ENCODE results near the gene PHOX2A. TPM values are rescaled to one million over a fixed set of nuclear protein-coding genes. Genes with fewer than 3 reads are reported as not detected.

The PHOX2A gene
- total RNA-seq, 2 experiments from 2014 or later, result not detected

DNA sequence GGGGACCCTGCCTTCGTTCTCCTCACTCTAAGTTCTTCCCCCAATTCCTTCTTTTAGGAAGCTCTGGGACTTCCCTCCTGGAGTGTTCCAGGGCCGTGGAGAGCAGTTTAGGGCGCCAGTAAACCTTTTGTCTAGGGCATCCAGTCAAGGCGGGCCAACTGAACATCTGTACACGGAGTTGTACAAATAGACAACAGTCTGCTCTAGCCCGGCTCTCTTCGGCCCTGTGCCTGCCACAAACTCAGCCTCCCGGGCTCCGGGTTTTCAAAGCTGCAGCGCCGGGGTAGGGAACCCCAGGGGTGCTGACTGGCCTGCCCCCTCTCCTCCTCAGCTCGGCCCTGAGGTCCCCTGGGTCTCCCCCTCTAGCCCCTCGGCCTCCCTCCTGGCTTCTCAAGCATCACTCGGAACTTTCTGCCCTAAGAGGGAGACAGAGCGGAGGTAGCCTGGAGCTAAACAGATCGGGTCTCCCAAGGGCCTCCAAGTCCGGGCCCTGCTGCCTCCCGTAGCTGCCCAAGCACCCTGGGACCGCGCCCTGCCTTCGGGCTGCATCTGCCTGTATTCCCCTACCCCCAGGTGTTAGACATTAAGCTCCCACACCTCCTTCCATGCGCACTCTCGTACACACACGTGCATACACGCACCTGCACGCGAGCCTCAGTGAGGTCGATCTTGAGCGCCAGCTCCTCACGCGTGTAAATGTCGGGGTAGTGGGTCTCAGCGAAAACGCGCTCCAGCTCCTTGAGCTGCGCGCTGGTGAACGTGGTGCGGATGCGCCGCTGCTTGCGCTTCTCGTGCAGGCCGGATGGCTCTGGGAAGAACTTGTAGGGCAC, 3.3 kb downstream of the PHOX2A start:
- Mint-ChIP-seq H3K27me3 (peaks cover 46% of the 10 kb centered on the region), H3K27ac (no peak overlapping the region), H3K36me3 (peaks cover 2% of the 10 kb centered on the region), H3K4me1 (peaks cover 25% of the 10 kb centered on the region), H3K9me3 (no peaks in the 10 kb centered on the region), H3K4me3 (peak overlapping the region; percentile 18)
- DNase-seq, result peak; percentile 18

- Mint-ChIP-seq H3K9me3 (no peaks in the 10 kb centered on the region), H3K4me3 (no peak overlapping the region), H3K27me3 (peaks cover 46% of the 10 kb centered on the region), H3K36me3 (peaks cover 2% of the 10 kb centered on the region), H3K4me1 (peaks cover 25% of the 10 kb centered on the region), H3K27ac (no peak overlapping the region)
- DNase-seq, result peak; percentile 26
These were observed 4.0 kb downstream of the PHOX2A start for GRCh38 chr11:72239849-72240460.

DNA sequence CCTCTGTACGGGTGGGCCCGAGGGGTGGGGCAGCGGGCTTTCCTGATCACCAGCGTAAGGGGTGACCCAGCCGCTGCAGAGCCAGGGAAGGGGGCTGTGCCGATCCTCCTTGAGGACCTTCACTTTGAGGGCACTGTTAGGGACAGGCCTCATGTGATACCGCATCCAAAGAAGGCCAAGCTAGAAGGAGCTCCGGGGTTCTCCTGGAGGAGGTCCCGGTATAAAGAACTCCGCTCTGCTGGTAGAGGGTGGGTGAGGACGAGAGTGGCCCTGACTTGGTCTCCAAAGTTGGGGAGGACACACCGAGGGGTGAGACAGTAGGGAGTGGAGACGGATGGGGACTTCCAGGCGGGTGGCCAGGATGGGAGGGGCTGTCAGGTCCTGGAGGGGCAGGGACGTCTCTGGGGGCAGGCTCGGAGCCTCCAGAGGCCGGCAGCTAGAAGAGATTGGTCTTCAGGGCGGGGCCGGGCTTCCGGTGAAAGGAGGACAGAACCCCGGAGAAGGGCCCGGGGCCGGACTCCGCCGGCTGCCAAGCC, 4.6 kb downstream of the PHOX2A start:
- H3K36me3 Mint-ChIP-seq, result peaks cover 2% of the 10 kb centered on the region
- DNase-seq, result no peak
- H3K9me3 Mint-ChIP-seq, result no peaks in the 10 kb centered on the region
- H3K4me1 Mint-ChIP-seq, result peaks cover 21% of the 10 kb centered on the region
- H3K27ac Mint-ChIP-seq, result no peak overlapping the region
- H3K27me3 Mint-ChIP-seq, result peaks cover 46% of the 10 kb centered on the region
- peak overlapping the region; percentile 48 for H3K4me3 Mint-ChIP-seq

DNA sequence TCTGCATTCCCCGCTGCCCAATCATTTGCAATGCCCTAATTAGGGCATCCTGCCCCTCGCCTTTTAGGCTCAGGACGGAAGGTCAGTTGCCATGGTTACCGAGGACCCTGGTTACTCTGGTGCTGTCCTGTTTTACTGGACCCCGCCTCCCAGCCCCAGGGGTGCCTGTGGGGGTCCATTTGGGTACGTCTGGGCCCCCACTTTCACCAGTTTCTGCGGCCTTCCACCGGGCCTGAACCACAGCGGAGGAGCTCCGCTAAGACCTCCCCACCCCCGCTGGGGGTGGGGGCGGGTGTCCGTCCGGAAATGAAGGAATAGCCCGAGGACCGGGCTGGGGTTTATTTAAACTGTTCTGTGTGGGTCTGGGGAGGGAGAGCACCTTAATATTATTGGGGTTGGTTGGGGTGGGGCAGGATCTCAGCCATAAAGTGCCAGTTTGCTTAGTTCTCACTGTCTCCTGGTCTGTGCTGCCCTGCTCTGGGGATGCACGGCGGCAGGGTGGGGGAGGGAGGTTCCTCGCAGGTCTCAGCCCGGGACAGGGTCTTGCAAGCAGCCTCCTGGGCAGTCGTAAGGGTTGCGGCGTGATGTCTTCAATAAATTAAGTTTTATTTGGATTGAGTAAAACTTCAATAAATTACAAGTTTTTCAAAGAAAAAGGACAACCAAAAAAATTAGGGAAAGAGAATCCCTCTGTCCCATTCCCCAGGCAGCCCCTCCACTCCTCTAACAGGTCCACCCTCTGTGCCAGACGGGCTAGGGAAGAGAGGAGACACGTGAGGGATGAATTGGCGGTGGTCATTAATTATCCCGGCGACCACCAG, 5.3 kb downstream of the PHOX2A start:
- Mint-ChIP-seq H3K4me1 (peaks cover 21% of the 10 kb centered on the region), H3K9me3 (no peaks in the 10 kb centered on the region), H3K36me3 (peaks cover 2% of the 10 kb centered on the region), H3K4me3 (no peak overlapping the region), H3K27me3 (peaks cover 46% of the 10 kb centered on the region), H3K27ac (no peak overlapping the region)
- DNase-seq, result no peak

DNA sequence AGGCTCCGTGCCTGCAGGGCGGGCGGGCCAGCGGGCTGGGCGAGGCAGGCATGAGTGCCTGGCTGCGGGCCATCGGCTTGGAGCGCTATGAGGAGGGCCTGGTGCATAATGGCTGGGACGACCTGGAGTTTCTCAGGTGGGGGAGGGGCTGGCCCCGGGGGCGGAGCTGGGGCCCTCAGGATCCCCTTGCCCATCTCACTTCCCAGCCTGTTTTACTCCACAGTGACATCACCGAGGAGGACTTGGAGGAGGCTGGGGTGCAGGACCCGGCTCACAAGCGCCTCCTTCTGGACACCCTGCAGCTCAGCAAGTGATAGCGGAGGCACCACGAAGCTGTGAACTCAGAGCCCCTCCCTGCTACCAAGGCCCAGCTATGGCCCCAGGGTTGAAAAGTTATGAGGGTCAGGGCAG, 5.9 kb downstream of the PHOX2A start:
- Mint-ChIP-seq H3K27ac (no peak overlapping the region), H3K27me3 (peaks cover 40% of the 10 kb centered on the region), H3K4me3 (no peak overlapping the region), H3K36me3 (peaks cover 2% of the 10 kb centered on the region), H3K9me3 (no peaks in the 10 kb centered on the region), H3K4me1 (peaks cover 16% of the 10 kb centered on the region)
- DNase-seq, result peak; percentile 47

DNA sequence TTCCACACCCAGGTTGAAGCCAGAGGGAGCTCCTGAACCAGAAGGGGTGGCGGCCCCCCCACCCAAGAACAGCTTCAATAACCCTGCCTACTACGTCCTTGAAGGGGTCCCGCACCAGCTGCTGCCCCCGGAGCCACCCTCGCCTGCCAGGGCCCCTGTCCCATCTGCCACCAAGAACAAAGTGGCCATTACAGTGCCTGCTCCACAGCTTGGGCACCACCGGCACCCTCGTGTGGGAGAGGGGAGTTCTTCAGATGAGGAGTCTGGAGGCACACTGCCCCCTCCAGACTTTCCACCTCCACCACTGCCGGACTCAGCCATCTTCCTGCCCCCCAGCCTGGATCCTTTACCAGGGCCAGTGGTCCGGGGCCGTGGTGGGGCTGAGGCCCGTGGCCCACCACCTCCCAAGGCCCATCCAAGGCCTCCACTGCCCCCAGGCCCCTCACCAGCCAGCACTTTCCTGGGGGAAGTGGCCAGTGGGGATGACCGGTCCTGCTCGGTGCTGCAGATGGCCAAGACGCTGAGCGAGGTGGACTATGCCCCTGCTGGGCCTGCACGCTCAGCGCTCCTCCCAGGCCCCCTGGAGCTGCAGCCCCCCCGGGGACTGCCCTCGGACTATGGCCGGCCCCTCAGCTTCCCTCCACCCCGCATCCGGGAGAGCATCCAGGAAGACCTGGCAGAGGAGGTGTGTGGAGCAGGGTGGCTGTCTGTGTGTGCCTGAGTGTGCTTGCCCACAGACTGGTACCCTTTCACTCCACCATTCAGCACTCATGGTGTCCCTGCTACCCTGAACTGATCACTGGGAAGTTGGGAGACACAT, 6.7 kb downstream of the PHOX2A start:
- Mint-ChIP-seq H3K27ac (no peak overlapping the region), H3K4me1 (peaks cover 16% of the 10 kb centered on the region), H3K4me3 (no peak overlapping the region), H3K27me3 (peaks cover 32% of the 10 kb centered on the region), H3K36me3 (peaks cover 3% of the 10 kb centered on the region), H3K9me3 (no peaks in the 10 kb centered on the region)
- no peak for DNase-seq

- peaks cover 14% of the 10 kb centered on the region for H3K4me1 Mint-ChIP-seq
- H3K27me3 Mint-ChIP-seq, result peaks cover 27% of the 10 kb centered on the region
- no peaks in the 10 kb centered on the region for H3K9me3 Mint-ChIP-seq
- peaks cover 5% of the 10 kb centered on the region for H3K36me3 Mint-ChIP-seq
- DNase-seq, result no peak
- H3K27ac Mint-ChIP-seq, result no peak overlapping the region
- H3K4me3 Mint-ChIP-seq, result no peak overlapping the region
These were observed 7.2 kb downstream of the PHOX2A start for GRCh38 chr11:72236774-72237111.

DNA sequence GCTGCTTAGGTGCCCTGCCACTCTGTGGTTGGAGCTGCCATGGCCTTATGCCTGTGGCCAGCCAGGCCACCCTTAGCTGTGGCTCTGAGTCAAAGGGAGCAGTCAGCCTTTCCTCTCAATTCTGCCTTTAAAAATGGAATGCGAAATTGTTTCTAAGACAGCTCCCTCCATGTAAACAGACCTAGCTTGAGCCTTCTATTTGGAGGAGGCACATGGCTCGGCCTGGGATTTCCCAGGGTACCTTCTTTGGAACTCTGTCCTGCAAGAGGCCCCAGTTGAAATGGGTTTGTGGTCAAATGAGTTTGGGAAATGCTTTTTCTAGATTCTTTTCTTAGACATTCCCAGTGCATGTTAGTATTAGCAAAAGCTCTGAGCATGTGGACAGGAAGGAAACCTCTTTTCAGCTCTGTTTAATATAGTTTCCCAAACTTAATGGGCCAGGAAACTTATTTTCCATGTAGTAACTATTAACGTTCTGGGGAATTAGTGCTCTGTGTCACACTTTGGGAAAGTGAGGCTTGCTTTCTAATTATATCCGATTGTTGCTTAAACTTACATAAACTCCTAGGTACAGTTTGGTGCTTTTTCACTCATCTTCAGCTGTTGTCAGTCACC, 7.8 kb downstream of the PHOX2A start:
- Mint-ChIP-seq H3K36me3 (peaks cover 6% of the 10 kb centered on the region), H3K4me1 (peaks cover 14% of the 10 kb centered on the region), H3K27ac (no peak overlapping the region)

DNA sequence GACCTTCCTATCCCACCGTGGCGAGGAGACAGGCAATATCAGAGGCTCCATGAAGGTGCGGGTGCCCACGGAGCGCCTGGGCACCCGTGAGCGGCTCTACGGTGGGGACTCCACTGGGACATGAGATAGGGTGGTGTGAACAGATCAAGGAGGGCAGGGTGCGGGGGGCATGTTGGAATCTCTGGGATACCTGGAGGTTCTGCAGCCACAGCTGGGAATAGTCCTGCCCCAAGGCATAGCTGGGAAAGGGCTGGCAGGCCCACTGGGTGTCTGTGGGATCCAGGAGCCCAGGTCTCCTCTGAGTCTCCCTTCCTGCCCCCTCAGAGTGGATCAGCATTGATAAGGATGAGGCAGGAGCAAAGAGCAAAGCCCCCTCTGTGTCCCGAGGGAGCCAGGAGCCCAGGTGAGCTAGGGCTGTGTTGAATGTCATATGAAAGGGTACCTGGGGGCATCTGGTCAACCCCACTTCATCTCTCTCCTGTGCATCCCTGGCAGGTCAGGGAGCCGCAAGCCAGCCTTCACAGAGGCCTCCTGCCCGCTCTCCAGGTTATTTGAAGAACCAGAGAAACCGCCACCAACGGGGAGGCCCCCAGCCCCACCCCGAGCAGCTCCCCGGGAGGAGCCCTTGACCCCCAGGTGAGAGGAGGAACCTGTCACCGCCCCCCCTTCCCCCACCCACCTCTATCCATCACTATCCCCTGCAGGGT, 8.5 kb downstream of the PHOX2A start:
- DNase-seq, result no peak
- Mint-ChIP-seq H3K4me3 (no peak overlapping the region), H3K36me3 (peaks cover 8% of the 10 kb centered on the region), H3K27ac (no peak overlapping the region), H3K9me3 (no peaks in the 10 kb centered on the region), H3K4me1 (peaks cover 9% of the 10 kb centered on the region), H3K27me3 (peaks cover 14% of the 10 kb centered on the region)

More for the DNA sequence above, 7.8 kb downstream of the PHOX2A start:
- Mint-ChIP-seq H3K4me3 (no peak overlapping the region), H3K27me3 (peaks cover 21% of the 10 kb centered on the region), H3K9me3 (no peaks in the 10 kb centered on the region)
- DNase-seq, result no peak

DNA sequence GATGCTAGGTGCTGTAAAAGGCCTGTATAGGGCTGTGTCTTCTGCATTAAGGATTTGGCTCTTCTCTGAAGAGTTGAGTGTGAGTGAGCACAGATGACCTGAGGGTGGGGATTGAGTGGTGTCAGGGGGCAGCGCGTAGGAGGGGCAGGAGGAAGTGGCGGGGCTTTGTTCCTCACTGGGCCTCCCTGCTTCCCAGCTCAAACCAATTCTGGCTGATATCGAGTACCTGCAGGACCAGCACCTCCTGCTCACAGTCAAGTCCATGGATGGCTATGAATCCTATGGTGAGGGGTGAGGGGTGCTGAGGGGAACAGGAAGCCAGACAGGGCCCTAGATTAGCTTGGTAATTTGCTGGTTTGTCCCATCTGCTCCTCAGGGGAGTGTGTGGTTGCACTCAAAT, 9.1 kb downstream of the PHOX2A start:
- H3K4me1 Mint-ChIP-seq, result peaks cover 7% of the 10 kb centered on the region
- H3K9me3 Mint-ChIP-seq, result no peaks in the 10 kb centered on the region
- no peak overlapping the region for H3K4me3 Mint-ChIP-seq
- no peak for DNase-seq
- H3K27ac Mint-ChIP-seq, result no peak overlapping the region
- H3K36me3 Mint-ChIP-seq, result peaks cover 9% of the 10 kb centered on the region
- H3K27me3 Mint-ChIP-seq, result peaks cover 10% of the 10 kb centered on the region

DNA sequence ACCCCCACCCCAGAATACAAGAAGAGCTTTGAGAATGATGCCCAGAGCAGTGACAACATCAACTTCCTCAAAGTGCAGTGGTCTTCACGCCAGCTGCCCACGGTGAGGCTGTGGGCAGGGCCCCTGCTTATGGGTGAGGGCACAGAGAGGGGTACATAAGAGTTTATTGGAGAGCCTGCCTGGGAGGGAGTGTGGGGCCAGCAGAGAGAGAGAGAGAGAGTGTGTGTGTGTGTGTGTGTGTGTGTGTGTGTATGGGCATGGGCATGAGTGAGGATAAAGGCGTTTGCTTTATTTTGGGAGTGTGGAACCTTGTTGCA, 9.5 kb downstream of the PHOX2A start:
- Mint-ChIP-seq H3K4me1 (peaks cover 7% of the 10 kb centered on the region), H3K4me3 (no peak overlapping the region), H3K27me3 (peaks cover 8% of the 10 kb centered on the region), H3K36me3 (peaks cover 10% of the 10 kb centered on the region), H3K27ac (no peak overlapping the region), H3K9me3 (no peaks in the 10 kb centered on the region)
- DNase-seq, result no peak

DNA sequence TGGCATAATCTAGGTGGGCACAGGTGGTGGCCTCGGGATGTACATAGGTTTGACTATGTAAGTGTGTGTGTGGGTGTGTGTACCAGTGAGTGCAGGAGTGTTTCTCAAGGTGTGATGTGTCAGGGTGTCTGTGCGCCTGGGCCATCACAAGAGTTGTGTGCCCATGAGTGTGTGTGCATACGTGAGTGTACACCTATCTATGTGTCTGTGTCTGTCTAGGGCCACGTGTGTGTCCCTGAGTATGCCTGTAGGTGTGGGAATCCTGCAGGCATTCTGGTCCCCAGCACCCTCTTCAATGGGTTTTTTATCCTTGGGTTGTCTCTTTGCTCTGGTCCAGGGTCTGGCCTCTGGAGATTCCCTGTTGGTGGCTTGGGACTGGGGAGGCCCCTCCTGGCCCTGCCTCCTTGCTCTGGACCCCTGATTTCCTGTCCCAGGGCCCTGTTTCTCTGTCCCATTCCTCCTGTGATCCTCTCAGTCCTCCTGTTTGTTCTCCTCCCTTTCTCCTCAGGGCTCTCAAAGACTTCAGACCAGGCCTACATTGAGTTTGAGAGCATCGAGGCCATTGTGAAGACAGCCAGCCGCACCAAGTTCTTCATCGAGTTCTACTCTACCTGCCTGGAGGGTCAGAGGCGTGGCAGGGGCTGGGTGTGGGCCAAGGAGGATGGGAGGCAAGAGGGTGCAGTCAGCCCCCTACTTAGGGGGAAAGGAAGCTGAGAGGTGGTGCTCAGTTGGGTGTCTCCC, 10.0 kb downstream of the PHOX2A start:
- Mint-ChIP-seq H3K4me3 (no peak overlapping the region), H3K36me3 (peaks cover 14% of the 10 kb centered on the region), H3K27me3 (peaks cover 3% of the 10 kb centered on the region), H3K4me1 (peaks cover 4% of the 10 kb centered on the region), H3K27ac (no peak overlapping the region), H3K9me3 (no peaks in the 10 kb centered on the region)
- DNase-seq, result no peak

- Mint-ChIP-seq H3K36me3 (peaks cover 15% of the 10 kb centered on the region), H3K9me3 (no peaks in the 10 kb centered on the region), H3K4me1 (peaks cover 1% of the 10 kb centered on the region), H3K27me3 (no peaks in the 10 kb centered on the region), H3K27ac (no peak overlapping the region), H3K4me3 (no peak overlapping the region)
- DNase-seq, result no peak
These were observed 10.8 kb downstream of the PHOX2A start for GRCh38 chr11:72233056-72233772.
